NB4 (cell line): ENCODE measurements around the gene TMEM213.

Experiments used
- DNase-seq: peaks from one replicate; pipeline ENCODE4 v3.0.0; 2010; ENCODE audit warnings: low read depth
- H3K4me3 ChIP-seq: one replicate; pipeline ENCODE4 v1.5.1; 2011; ENCODE audit warnings: mild to moderate bottlenecking, low read depth, low read length, moderate library complexity
- CTCF ChIP-seq: IDR thresholded peaks from one replicate; pipeline ENCODE4 v1.5.1; 2012; ENCODE audit warnings: low read depth, low read length
- MAX ChIP-seq: IDR thresholded peaks from 2 replicates; pipeline ENCODE4 v1.6.1; 2011; ENCODE audit warnings: low read depth, low read length
- MYC ChIP-seq: IDR thresholded peaks from 2 replicates; pipeline ENCODE4 v1.6.1; 2011; ENCODE audit warnings: low read depth, low read length
- POLR2A ChIP-seq: IDR thresholded peaks from 2 replicates; pipeline ENCODE4 v1.6.1; 2011; ENCODE audit warnings: mild to moderate bottlenecking; ENCODE audit not compliant: insufficient read length; ENCODE audit errors: extremely low read depth

TMEM213 gene

GRCh38 chr7:138768241-138768640 lies 29.6 kb upstream of the TMEM213 start:
- no peak for DNase-seq
- no peak overlapping the region for H3K4me3 ChIP-seq
- TF ChIP-seq CTCF (no peak), POLR2A (no peak), MYC (no peak), MAX (no peak)

GRCh38 chr7:138770904-138771303 lies 26.9 kb upstream of the TMEM213 start:
- DNase-seq = no peak
- TF ChIP-seq MAX = no peak
- no peak for TF ChIP-seq POLR2A
- no peak for TF ChIP-seq CTCF
- TF ChIP-seq MYC = no peak
- H3K4me3 ChIP-seq = no peak overlapping the region

- no peak for TF ChIP-seq MYC
- no peak for TF ChIP-seq CTCF
- TF ChIP-seq MAX = no peak
- no peak for TF ChIP-seq POLR2A
- no peak overlapping the region for H3K4me3 ChIP-seq
- no peak for DNase-seq
Measured at GRCh38 chr7:138773176-138773575, 24.6 kb upstream of the TMEM213 start.

- no peak overlapping the region for H3K4me3 ChIP-seq
- TF ChIP-seq MYC = no peak
- DNase-seq = no peak
Measured at GRCh38 chr7:138773817-138774216, 24.0 kb upstream of the TMEM213 start.

- DNase-seq = no peak
- H3K4me3 ChIP-seq = no peak overlapping the region
- TF ChIP-seq MYC (no peak), MAX (no peak), CTCF (no peak), POLR2A (no peak)
Measured at GRCh38 chr7:138776166-138776833, 21.5 kb upstream of the TMEM213 start.

- no peak for TF ChIP-seq POLR2A
- no peak for TF ChIP-seq CTCF
- TF ChIP-seq MYC = no peak
- TF ChIP-seq MAX = no peak
- no peak for DNase-seq
- H3K4me3 ChIP-seq = no peak overlapping the region
Measured at GRCh38 chr7:138781004-138781403, 16.8 kb upstream of the TMEM213 start.
